Activated naive CD4-positive, alpha-beta T cell treated with anti-CD3 and anti-CD28 coated beads, Interleukin-2, amount 50 U/mL, for 24 hours (primary cell): ENCODE results near the gene CSNK1A1.
A peak's percentile ranks its signal among the peaks of the same experiment; 100 is the strongest.
"Not testable (repeated sequence)": the region's sequence is repeated elsewhere in the genome, so short reads cannot be mapped to it uniquely, and the experiment has no call there.

Experiments used
- H3K27ac Mint-ChIP-seq: one replicate; pipeline ENCODE4 v1.8.0; 2021; ENCODE audit warnings: mild to moderate bottlenecking, mixed read lengths
- H3K27me3 Mint-ChIP-seq: one replicate; pipeline ENCODE4 v1.8.0; 2021; ENCODE audit warnings: mixed read lengths
- H3K36me3 Mint-ChIP-seq: one replicate; pipeline ENCODE4 v1.8.0; 2021; ENCODE audit warnings: mixed read lengths
- H3K4me1 Mint-ChIP-seq: one replicate; pipeline ENCODE4 v1.8.0; 2021; ENCODE audit warnings: mixed read lengths
- H3K4me3 Mint-ChIP-seq: one replicate; pipeline ENCODE4 v1.8.0; 2021; ENCODE audit warnings: mild to moderate bottlenecking, mixed read lengths
- H3K9me3 Mint-ChIP-seq: one replicate; pipeline ENCODE4 v1.8.0; 2021; ENCODE audit warnings: mixed read lengths

The CSNK1A1 gene

GRCh38 chr5:149550594-149551226 lies 529 bp downstream of the CSNK1A1 start:
- peaks cover 24% of the 10 kb centered on the region for H3K36me3 Mint-ChIP-seq
- peaks cover 41% of the 10 kb centered on the region for H3K4me1 Mint-ChIP-seq

GRCh38 chr5:149550268-149550583 lies 1.0 kb downstream of the CSNK1A1 start:
- peaks cover 25% of the 10 kb centered on the region for H3K36me3 Mint-ChIP-seq

More at GRCh38 chr5:149550594-149551226, 529 bp downstream of the CSNK1A1 start:
- peak overlapping the region; percentile 99 for H3K27ac Mint-ChIP-seq
- no peaks in the 10 kb centered on the region for H3K9me3 Mint-ChIP-seq
- no peaks in the 10 kb centered on the region for H3K27me3 Mint-ChIP-seq
- peak overlapping the region; percentile 97 for H3K4me3 Mint-ChIP-seq

GRCh38 chr5:149549461-149550267 lies 1.6 kb downstream of the CSNK1A1 start:
- Mint-ChIP-seq H3K4me1 (peaks cover 44% of the 10 kb centered on the region), H3K4me3 (peak overlapping the region; percentile 97), H3K27me3 (no peaks in the 10 kb centered on the region), H3K9me3 (no peaks in the 10 kb centered on the region), H3K36me3 (peaks cover 25% of the 10 kb centered on the region), H3K27ac (peak overlapping the region; percentile 99)

More at GRCh38 chr5:149550268-149550583, 1.0 kb downstream of the CSNK1A1 start:
- H3K27me3 Mint-ChIP-seq, result no peaks in the 10 kb centered on the region
- peak overlapping the region; percentile 97 for H3K4me3 Mint-ChIP-seq
- H3K27ac Mint-ChIP-seq, result peak overlapping the region; percentile 99
- peaks cover 44% of the 10 kb centered on the region for H3K4me1 Mint-ChIP-seq
- H3K9me3 Mint-ChIP-seq, result no peaks in the 10 kb centered on the region

GRCh38 chr5:149546974-149547373 lies 4.3 kb downstream of the CSNK1A1 start:
- H3K27me3 Mint-ChIP-seq, result no peaks in the 10 kb centered on the region
- peaks cover 61% of the 10 kb centered on the region for H3K4me1 Mint-ChIP-seq
- H3K36me3 Mint-ChIP-seq, result peaks cover 25% of the 10 kb centered on the region

GRCh38 chr5:149545327-149545726 lies 5.9 kb downstream of the CSNK1A1 start:
- Mint-ChIP-seq H3K4me1 (peaks cover 67% of the 10 kb centered on the region), H3K9me3 (no peaks in the 10 kb centered on the region), H3K27ac (no peak overlapping the region), H3K36me3 (peaks cover 28% of the 10 kb centered on the region), H3K4me3 (no peak overlapping the region), H3K27me3 (no peaks in the 10 kb centered on the region)

More at GRCh38 chr5:149546974-149547373, 4.3 kb downstream of the CSNK1A1 start:
- no peaks in the 10 kb centered on the region for H3K9me3 Mint-ChIP-seq
- H3K4me3 Mint-ChIP-seq, result peak overlapping the region; percentile 84
- H3K27ac Mint-ChIP-seq, result peak overlapping the region; percentile 79

- peaks cover 76% of the 10 kb centered on the region for H3K4me1 Mint-ChIP-seq
- no peaks in the 10 kb centered on the region for H3K27me3 Mint-ChIP-seq
- H3K36me3 Mint-ChIP-seq, result peaks cover 19% of the 10 kb centered on the region
Observed at GRCh38 chr5:149544028-149544420, 7.2 kb downstream of the CSNK1A1 start.

GRCh38 chr5:149543361-149544027 lies 7.7 kb downstream of the CSNK1A1 start:
- peaks cover 73% of the 10 kb centered on the region for H3K4me1 Mint-ChIP-seq
- peaks cover 16% of the 10 kb centered on the region for H3K36me3 Mint-ChIP-seq
- H3K27me3 Mint-ChIP-seq, result no peaks in the 10 kb centered on the region
- H3K9me3 Mint-ChIP-seq, result no peaks in the 10 kb centered on the region
- peak overlapping the region; percentile 1 for H3K4me3 Mint-ChIP-seq
- H3K27ac Mint-ChIP-seq, result peak overlapping the region; percentile 5

More at GRCh38 chr5:149544028-149544420, 7.2 kb downstream of the CSNK1A1 start:
- Mint-ChIP-seq H3K4me3 (no peak overlapping the region), H3K27ac (peak overlapping the region; percentile 35), H3K9me3 (no peaks in the 10 kb centered on the region)

GRCh38 chr5:149541893-149542292 lies 9.3 kb downstream of the CSNK1A1 start:
- H3K36me3 Mint-ChIP-seq, result peaks cover 13% of the 10 kb centered on the region
- H3K4me3 Mint-ChIP-seq, result peak overlapping the region; percentile 39
- peaks cover 66% of the 10 kb centered on the region for H3K4me1 Mint-ChIP-seq
- H3K9me3 Mint-ChIP-seq, result no peaks in the 10 kb centered on the region
- H3K27me3 Mint-ChIP-seq, result no peaks in the 10 kb centered on the region
- no peak overlapping the region for H3K27ac Mint-ChIP-seq

- Mint-ChIP-seq H3K9me3 (no peaks in the 10 kb centered on the region), H3K27me3 (no peaks in the 10 kb centered on the region), H3K27ac (peak overlapping the region; percentile 72), H3K4me1 (peaks cover 66% of the 10 kb centered on the region), H3K4me3 (peak overlapping the region; percentile 82), H3K36me3 (peaks cover 14% of the 10 kb centered on the region)
Observed at GRCh38 chr5:149540089-149540488, 11.2 kb downstream of the CSNK1A1 start.

- Mint-ChIP-seq H3K4me3 (no peak overlapping the region), H3K27ac (peak overlapping the region; percentile 35), H3K9me3 (no peaks in the 10 kb centered on the region), H3K4me1 (peaks cover 73% of the 10 kb centered on the region), H3K36me3 (peaks cover 24% of the 10 kb centered on the region), H3K27me3 (no peaks in the 10 kb centered on the region)
Observed at GRCh38 chr5:149537374-149537975, 13.8 kb downstream of the CSNK1A1 start.

- H3K27ac Mint-ChIP-seq, result not testable (repeated sequence)
Observed at GRCh38 chr5:149535787-149536186, 15.5 kb downstream of the CSNK1A1 start.

GRCh38 chr5:149532413-149532812 lies 18.8 kb downstream of the CSNK1A1 start:
- H3K4me1 Mint-ChIP-seq, result peaks cover 87% of the 10 kb centered on the region

More at GRCh38 chr5:149535787-149536186, 15.5 kb downstream of the CSNK1A1 start:
- H3K27me3 Mint-ChIP-seq, H3K9me3 Mint-ChIP-seq, H3K4me3 Mint-ChIP-seq: not testable (repeated sequence)
- peaks cover 75% of the 10 kb centered on the region for H3K4me1 Mint-ChIP-seq
- H3K36me3 Mint-ChIP-seq, result peaks cover 23% of the 10 kb centered on the region

GRCh38 chr5:149529463-149529862 lies 21.8 kb downstream of the CSNK1A1 start:
- no peaks in the 10 kb centered on the region for H3K9me3 Mint-ChIP-seq
- peak overlapping the region; percentile 50 for H3K4me3 Mint-ChIP-seq
- H3K4me1 Mint-ChIP-seq, result peaks cover 91% of the 10 kb centered on the region
- peaks cover 14% of the 10 kb centered on the region for H3K36me3 Mint-ChIP-seq
- H3K27me3 Mint-ChIP-seq, result no peaks in the 10 kb centered on the region
- H3K27ac Mint-ChIP-seq, result peak overlapping the region; percentile 4

More at GRCh38 chr5:149532413-149532812, 18.8 kb downstream of the CSNK1A1 start:
- Mint-ChIP-seq H3K4me3 (no peak overlapping the region), H3K9me3 (no peaks in the 10 kb centered on the region), H3K36me3 (peaks cover 19% of the 10 kb centered on the region), H3K27ac (no peak overlapping the region), H3K27me3 (no peaks in the 10 kb centered on the region)

- Mint-ChIP-seq H3K27ac (peak overlapping the region; percentile 57), H3K4me1 (peaks cover 94% of the 10 kb centered on the region), H3K4me3 (peak overlapping the region; percentile 42), H3K27me3 (no peaks in the 10 kb centered on the region), H3K36me3 (peaks cover 15% of the 10 kb centered on the region), H3K9me3 (no peaks in the 10 kb centered on the region)
Observed at GRCh38 chr5:149528281-149529060, 22.8 kb downstream of the CSNK1A1 start.
